Measurements from ENCODE around the gene NELL1.

NELL1 gene

GRCh38 chr11:20668844-20669819, at the start of gene NELL1:
Gene NELL1 (plus strand): TSS chr11:20669586.
- H3K4me3 ChIP-seq (ENCODE audit: low read length): no peak within 1 kb of the TSS
- TF ChIP-seq ZNF274 (IDR thresholded peaks at IDR 0.05; ENCODE audit: low read depth, low read length): no peak

GRCh38 chr11:20620988-20621387, 48.4 kb upstream of the NELL1 start:
- no peak for TF ChIP-seq ZNF274 (IDR thresholded peaks at IDR 0.05; ENCODE audit: low read depth, low read length)
- H3K4me3 ChIP-seq (ENCODE audit: low read length): no peak overlapping the region

- no peak overlapping the region for H3K4me3 ChIP-seq (ENCODE audit: low read length)
- TF ChIP-seq ZNF274 (IDR thresholded peaks at IDR 0.05; ENCODE audit: low read depth, low read length): no peak
Measured at GRCh38 chr11:20621679-20622078, 47.7 kb upstream of the NELL1 start.

- H3K4me3 ChIP-seq (ENCODE audit: low read length): no peak overlapping the region
- no peak for TF ChIP-seq ZNF274 (IDR thresholded peaks at IDR 0.05; ENCODE audit: low read depth, low read length)
Measured at GRCh38 chr11:20623252-20623651, 46.1 kb upstream of the NELL1 start.

GRCh38 chr11:20626279-20626678, 43.1 kb upstream of the NELL1 start:
- TF ChIP-seq ZNF274 (IDR thresholded peaks at IDR 0.05; ENCODE audit: low read depth, low read length): no peak
- H3K4me3 ChIP-seq (ENCODE audit: low read length): no peak overlapping the region

- no peak overlapping the region for H3K4me3 ChIP-seq (ENCODE audit: low read length)
Measured at GRCh38 chr11:20627026-20627425, 42.4 kb upstream of the NELL1 start.

GRCh38 chr11:20627701-20628100, 41.7 kb upstream of the NELL1 start:
- H3K4me3 ChIP-seq (ENCODE audit: low read length): no peak overlapping the region
- TF ChIP-seq ZNF274 (IDR thresholded peaks at IDR 0.05; ENCODE audit: low read depth, low read length): no peak

More at GRCh38 chr11:20627026-20627425, 42.4 kb upstream of the NELL1 start:
- TF ChIP-seq ZNF274 (IDR thresholded peaks at IDR 0.05; ENCODE audit: low read depth, low read length): no peak

- TF ChIP-seq ZNF274 (IDR thresholded peaks at IDR 0.05; ENCODE audit: low read depth, low read length): no peak
- H3K4me3 ChIP-seq (ENCODE audit: low read length): no peak overlapping the region
Measured at GRCh38 chr11:20631519-20632168, 37.7 kb upstream of the NELL1 start.

GRCh38 chr11:20632169-20632532, 37.2 kb upstream of the NELL1 start:
- TF ChIP-seq ZNF274 (IDR thresholded peaks at IDR 0.05; ENCODE audit: low read depth, low read length): no peak
- H3K4me3 ChIP-seq (ENCODE audit: low read length): no peak overlapping the region

GRCh38 chr11:20634044-20634443, 35.3 kb upstream of the NELL1 start:
- H3K4me3 ChIP-seq (ENCODE audit: low read length): no peak overlapping the region
- TF ChIP-seq ZNF274 (IDR thresholded peaks at IDR 0.05; ENCODE audit: low read depth, low read length): no peak

- H3K4me3 ChIP-seq (ENCODE audit: low read length): no peak overlapping the region
- no peak for TF ChIP-seq ZNF274 (IDR thresholded peaks at IDR 0.05; ENCODE audit: low read depth, low read length)
Measured at GRCh38 chr11:20634781-20635180, 34.6 kb upstream of the NELL1 start.

GRCh38 chr11:20638074-20638473, 31.3 kb upstream of the NELL1 start:
- no peak for TF ChIP-seq ZNF274 (IDR thresholded peaks at IDR 0.05; ENCODE audit: low read depth, low read length)
- H3K4me3 ChIP-seq (ENCODE audit: low read length): no peak overlapping the region

GRCh38 chr11:20639688-20640087, 29.7 kb upstream of the NELL1 start:
- no peak overlapping the region for H3K4me3 ChIP-seq (ENCODE audit: low read length)
- no peak for TF ChIP-seq ZNF274 (IDR thresholded peaks at IDR 0.05; ENCODE audit: low read depth, low read length)

GRCh38 chr11:20640401-20640800, 29.0 kb upstream of the NELL1 start:
- TF ChIP-seq ZNF274 (IDR thresholded peaks at IDR 0.05; ENCODE audit: low read depth, low read length): no peak
- H3K4me3 ChIP-seq (ENCODE audit: low read length): no peak overlapping the region

- no peak overlapping the region for H3K4me3 ChIP-seq (ENCODE audit: low read length)
- no peak for TF ChIP-seq ZNF274 (IDR thresholded peaks at IDR 0.05; ENCODE audit: low read depth, low read length)
Measured at GRCh38 chr11:20644360-20644759, 25.0 kb upstream of the NELL1 start.
